NB4 (cell line): ENCODE data around the gene NAP1L5.

ENCODE experiments used
- MYC ChIP-seq: IDR thresholded peaks from 2 replicates; pipeline ENCODE4 v1.6.1; 2011; ENCODE audit warnings: low read depth, low read length
- POLR2A ChIP-seq: IDR thresholded peaks from 2 replicates; pipeline ENCODE4 v1.6.1; 2011; ENCODE audit warnings: mild to moderate bottlenecking; ENCODE audit not compliant: insufficient read length; ENCODE audit errors: extremely low read depth
- TF ChIP-seq, protein P1 (sequence below): IDR thresholded peaks from one replicate; pipeline ENCODE4 v1.5.1; 2012; ENCODE audit warnings: low read depth, low read length
- TF ChIP-seq, protein P2 (sequence below): IDR thresholded peaks from 2 replicates; pipeline ENCODE4 v1.6.1; 2011; ENCODE audit warnings: low read depth, low read length

DNA sequence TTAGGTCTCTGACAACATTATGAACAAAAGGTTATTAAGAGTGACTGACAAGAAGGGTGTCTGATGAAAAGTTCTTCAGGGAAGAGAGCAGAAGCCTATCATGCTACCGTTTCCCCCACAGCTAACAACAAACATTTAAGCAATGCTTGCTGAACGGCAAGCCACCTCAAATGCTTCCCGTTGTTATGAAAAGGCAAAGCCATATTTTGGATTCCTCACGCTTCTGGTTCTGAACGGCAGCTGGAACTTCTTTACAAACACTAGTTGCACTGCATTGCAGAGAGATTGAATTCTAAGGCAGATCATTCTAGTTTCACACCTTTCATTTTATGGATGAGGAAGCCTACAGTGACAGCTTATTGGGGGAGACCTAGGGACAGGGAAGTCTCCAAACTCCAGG, 48.6 kb upstream of the NAP1L5 start:
- TF ChIP-seq MYC (no peak), POLR2A (no peak)
- TF ChIP-seq, protein P1, sequence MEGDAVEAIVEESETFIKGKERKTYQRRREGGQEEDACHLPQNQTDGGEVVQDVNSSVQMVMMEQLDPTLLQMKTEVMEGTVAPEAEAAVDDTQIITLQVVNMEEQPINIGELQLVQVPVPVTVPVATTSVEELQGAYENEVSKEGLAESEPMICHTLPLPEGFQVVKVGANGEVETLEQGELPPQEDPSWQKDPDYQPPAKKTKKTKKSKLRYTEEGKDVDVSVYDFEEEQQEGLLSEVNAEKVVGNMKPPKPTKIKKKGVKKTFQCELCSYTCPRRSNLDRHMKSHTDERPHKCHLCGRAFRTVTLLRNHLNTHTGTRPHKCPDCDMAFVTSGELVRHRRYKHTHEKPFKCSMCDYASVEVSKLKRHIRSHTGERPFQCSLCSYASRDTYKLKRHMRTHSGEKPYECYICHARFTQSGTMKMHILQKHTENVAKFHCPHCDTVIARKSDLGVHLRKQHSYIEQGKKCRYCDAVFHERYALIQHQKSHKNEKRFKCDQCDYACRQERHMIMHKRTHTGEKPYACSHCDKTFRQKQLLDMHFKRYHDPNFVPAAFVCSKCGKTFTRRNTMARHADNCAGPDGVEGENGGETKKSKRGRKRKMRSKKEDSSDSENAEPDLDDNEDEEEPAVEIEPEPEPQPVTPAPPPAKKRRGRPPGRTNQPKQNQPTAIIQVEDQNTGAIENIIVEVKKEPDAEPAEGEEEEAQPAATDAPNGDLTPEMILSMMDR, result no peak
- TF ChIP-seq, protein P2, sequence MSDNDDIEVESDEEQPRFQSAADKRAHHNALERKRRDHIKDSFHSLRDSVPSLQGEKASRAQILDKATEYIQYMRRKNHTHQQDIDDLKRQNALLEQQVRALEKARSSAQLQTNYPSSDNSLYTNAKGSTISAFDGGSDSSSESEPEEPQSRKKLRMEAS, result no peak
